Measurements from ENCODE around the gene SMIM12.

Gene SMIM12

DNA sequence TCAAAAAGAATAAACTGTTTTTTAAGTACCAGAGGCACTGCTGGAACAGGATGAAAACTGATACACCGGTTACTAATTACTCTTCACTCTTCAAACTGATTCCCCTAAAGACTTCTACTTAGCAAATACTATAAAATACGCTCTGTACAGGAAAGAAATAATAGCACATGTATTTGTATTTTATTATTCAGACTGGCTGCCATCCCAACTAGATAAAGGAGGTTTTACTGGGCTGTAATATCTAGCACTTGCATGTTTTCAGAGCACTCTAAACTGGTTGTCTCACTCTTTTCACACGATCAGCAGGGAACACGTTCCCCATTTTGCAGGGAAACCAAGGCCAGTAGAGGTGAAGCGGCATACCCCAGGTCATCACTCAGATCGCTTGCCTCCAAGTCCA, 9.2 kb downstream of the SMIM12 start:
- H3K4me1 ChIP-seq (ENCODE audit: low read length), result no peaks in the 10 kb centered on the region
- H3K9me3 ChIP-seq (ENCODE audit: insufficient read depth, low read length), result no peaks in the 10 kb centered on the region
- no peak overlapping the region for H3K27ac ChIP-seq (ENCODE audit: low read length)
- no peaks in the 10 kb centered on the region for H3K27me3 ChIP-seq (ENCODE audit: low read depth, low read length)
- H3K4me2 ChIP-seq (ENCODE audit: low read length), result no peak overlapping the region
- peaks cover 6% of the 10 kb centered on the region for H3K36me3 ChIP-seq (replicated peaks; ENCODE audit: low read depth, low read length)
- H3K9ac ChIP-seq (ENCODE audit: low read length), result no peak overlapping the region
- peaks cover 9% of the 10 kb centered on the region; the same call in 1 of the 2 replicates for H3K79me2 ChIP-seq (ENCODE audit: low read length)
- no peaks in the 10 kb centered on the region for H4K20me1 ChIP-seq (ENCODE audit: insufficient read depth, low read length)
- H2AFZ ChIP-seq (ENCODE audit: low read depth, low read length), result no peak overlapping the region
- H3K4me3 ChIP-seq (ENCODE audit: low read length), result no peak overlapping the region
- TF ChIP-seq EZH2phosphoT487 (IDR thresholded peaks at IDR 0.05; ENCODE audit: low read depth) (no peak), CTCF (IDR thresholded peaks at IDR 0.05; ENCODE audit: low read depth, low read length) (no peak)

DNA sequence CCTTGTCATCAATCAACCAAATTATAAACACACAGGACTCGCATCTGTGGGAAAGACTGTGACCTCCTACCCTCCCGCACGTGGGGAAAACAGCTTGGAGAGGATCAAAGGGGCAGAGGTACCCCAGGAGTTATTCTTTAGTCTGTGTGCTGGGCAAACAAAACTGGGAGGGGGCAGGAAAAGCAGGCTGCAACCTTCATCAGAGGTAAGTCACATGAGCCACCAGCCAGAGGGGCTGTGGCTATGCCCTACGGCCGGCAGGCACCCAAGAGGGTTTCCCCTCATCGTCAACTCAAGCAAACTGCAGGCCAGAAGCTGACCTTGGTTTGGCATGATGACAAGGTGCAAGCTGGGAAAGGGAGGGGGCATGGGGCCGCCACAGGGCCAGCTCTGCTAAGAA, 12.5 kb downstream of the SMIM12 start:
- Histone ChIP-seq H3K9me3 (ENCODE audit: insufficient read depth, low read length) (no peaks in the 10 kb centered on the region), H3K4me3 (ENCODE audit: low read length) (no peak overlapping the region), H3K9ac (ENCODE audit: low read length) (no peak overlapping the region), H3K27me3 (ENCODE audit: low read depth, low read length) (no peaks in the 10 kb centered on the region), H3K79me2 (ENCODE audit: low read length) (peaks cover 8% of the 10 kb centered on the region; the same call in 1 of the 2 replicates), H3K36me3 (replicated peaks; ENCODE audit: low read depth, low read length) (peaks cover 4% of the 10 kb centered on the region), H3K27ac (ENCODE audit: low read length) (no peak overlapping the region), H2AFZ (ENCODE audit: low read depth, low read length) (no peak overlapping the region), H3K4me1 (ENCODE audit: low read length) (no peaks in the 10 kb centered on the region), H4K20me1 (ENCODE audit: insufficient read depth, low read length) (no peaks in the 10 kb centered on the region), H3K4me2 (ENCODE audit: low read length) (no peak overlapping the region)
- TF ChIP-seq CTCF (IDR thresholded peaks at IDR 0.05; ENCODE audit: low read depth, low read length), result no peak

DNA sequence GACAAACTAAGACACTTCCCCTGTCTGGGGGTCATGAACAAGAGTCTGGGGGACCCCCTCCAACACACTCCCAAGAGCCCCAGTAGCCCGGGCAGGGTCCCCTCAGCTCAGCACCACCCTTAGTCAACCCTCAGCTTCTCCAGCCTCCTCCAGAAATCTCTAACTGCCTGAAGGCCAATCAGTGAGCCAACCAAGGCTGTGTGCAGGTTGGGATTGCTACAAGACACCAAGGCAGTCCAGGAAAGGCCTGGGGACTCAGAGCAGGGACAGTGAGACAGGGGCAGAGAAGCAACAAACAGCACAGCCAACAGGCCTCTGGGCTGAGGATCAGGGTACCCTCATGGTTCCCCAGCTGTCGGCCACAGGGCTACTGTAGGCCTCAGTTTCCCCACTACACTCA, 13.3 kb downstream of the SMIM12 start:
- H3K4me1 ChIP-seq (ENCODE audit: low read length), result no peaks in the 10 kb centered on the region
- H3K79me2 ChIP-seq (ENCODE audit: low read length), result 0 out of 2 replicates have a peak, but pooled peaks cover 3% of the 10 kb centered on the region
- H3K27ac ChIP-seq (ENCODE audit: low read length), result no peak overlapping the region
- no peak overlapping the region for H3K9ac ChIP-seq (ENCODE audit: low read length)
- H3K4me2 ChIP-seq (ENCODE audit: low read length), result no peak overlapping the region
- H3K36me3 ChIP-seq (replicated peaks; ENCODE audit: low read depth, low read length), result no peaks in the 10 kb centered on the region
- H3K9me3 ChIP-seq (ENCODE audit: insufficient read depth, low read length), result no peaks in the 10 kb centered on the region
- no peaks in the 10 kb centered on the region for H3K27me3 ChIP-seq (ENCODE audit: low read depth, low read length)
- H4K20me1 ChIP-seq (ENCODE audit: insufficient read depth, low read length), result no peaks in the 10 kb centered on the region
- H2AFZ ChIP-seq (ENCODE audit: low read depth, low read length), result no peak overlapping the region
- H3K4me3 ChIP-seq (ENCODE audit: low read length), result no peak overlapping the region
- TF ChIP-seq CTCF (IDR thresholded peaks at IDR 0.05; ENCODE audit: low read depth, low read length), result no peak
- no peak for TF ChIP-seq EZH2phosphoT487 (IDR thresholded peaks at IDR 0.05; ENCODE audit: low read depth)

DNA sequence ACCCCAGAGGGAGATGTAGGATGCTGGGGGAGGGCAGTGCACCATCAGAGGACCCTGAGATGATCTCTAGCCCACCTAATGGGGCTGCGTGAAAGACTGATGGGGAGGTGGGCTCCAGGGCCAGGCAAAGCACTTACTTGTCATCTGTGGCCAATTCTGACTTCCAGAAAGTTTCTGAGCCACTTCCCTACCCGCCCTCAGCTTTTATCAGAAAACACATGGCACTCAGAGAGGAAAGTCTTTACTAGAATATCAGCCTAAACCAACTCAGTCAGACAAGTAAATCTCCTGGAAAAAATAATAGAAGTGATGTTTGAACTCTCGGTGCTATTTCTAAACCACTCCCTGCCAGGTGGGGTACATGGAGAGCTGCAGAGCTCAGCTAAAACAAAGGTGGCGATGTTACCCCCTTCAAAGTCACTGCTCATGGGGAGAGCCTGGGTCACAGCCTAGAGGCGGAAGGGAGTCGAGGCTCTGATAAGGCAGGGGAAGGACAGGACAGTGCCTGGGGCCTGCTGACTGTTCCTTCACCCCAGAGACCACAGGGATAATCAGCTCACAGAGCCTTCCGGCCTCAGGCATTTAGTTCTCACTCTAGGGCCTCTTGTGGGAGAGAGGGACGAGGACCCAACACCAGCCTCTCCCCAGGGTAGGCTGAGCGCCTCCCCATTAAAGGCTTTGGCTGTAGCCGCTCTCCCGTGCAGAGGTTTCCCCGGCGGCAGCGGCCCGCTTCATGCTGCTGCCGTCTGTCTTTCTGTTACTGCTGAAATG, 14.2 kb downstream of the SMIM12 start:
- Histone ChIP-seq H3K4me2 (ENCODE audit: low read length) (no peak overlapping the region), H3K4me3 (ENCODE audit: low read length) (no peak overlapping the region), H3K9ac (ENCODE audit: low read length) (no peak overlapping the region), H3K9me3 (ENCODE audit: insufficient read depth, low read length) (no peaks in the 10 kb centered on the region), H3K27me3 (ENCODE audit: low read depth, low read length) (no peaks in the 10 kb centered on the region), H2AFZ (ENCODE audit: low read depth, low read length) (no peak overlapping the region), H3K36me3 (replicated peaks; ENCODE audit: low read depth, low read length) (no peaks in the 10 kb centered on the region), H3K4me1 (ENCODE audit: low read length) (no peaks in the 10 kb centered on the region), H3K79me2 (ENCODE audit: low read length) (no peaks in the 10 kb centered on the region), H4K20me1 (ENCODE audit: insufficient read depth, low read length) (no peaks in the 10 kb centered on the region), H3K27ac (ENCODE audit: low read length) (no peak overlapping the region)
- TF ChIP-seq CTCF (IDR thresholded peaks at IDR 0.05; ENCODE audit: low read depth, low read length) (no peak), EZH2phosphoT487 (IDR thresholded peaks at IDR 0.05; ENCODE audit: low read depth) (no peak)

All from OCI-LY3 (cell line).